Upper lobe of right lung (tissue), 1 donor: Measurements from ENCODE around the gene GDPD2. TPM values are rescaled to one million over a fixed set of nuclear protein-coding genes. Genes with fewer than 3 reads are reported as not detected.

Experiments
- ATAC-seq: fragments of 200-7000 bp; cut with Tn5 transposase; one replicate; pipeline ENCODE4 v1.9.1; 2020; ENCODE audit warnings: mild to moderate bottlenecking, moderate library complexity
- DNase-seq: peaks from one replicate; pipeline ENCODE4 v3.0.0-alpha.2; 2020
- H3K27ac ChIP-seq: fragments of 200-600 bp; one replicate; pipeline ENCODE4 v1.8.0; 2022
- H3K27me3 ChIP-seq: fragments of 200-600 bp; one replicate; pipeline ENCODE4 v1.8.0; 2022; ENCODE audit warnings: mild to moderate bottlenecking
- H3K36me3 ChIP-seq: fragments of 200-600 bp; one replicate; pipeline ENCODE4 v1.8.0; 2022
- H3K4me1 ChIP-seq: fragments of 200-600 bp; one replicate; pipeline ENCODE4 v1.8.0; 2022
- H3K4me3 ChIP-seq: fragments of 200-600 bp; one replicate; pipeline ENCODE4 v1.8.0; 2022; ENCODE audit warnings: mild to moderate bottlenecking
- H3K9me3 ChIP-seq: fragments of 200-600 bp; one replicate; pipeline ENCODE4 v1.8.0; 2022
- CTCF ChIP-seq: fragments of 200-600 bp; IDR thresholded peaks from one replicate; pipeline ENCODE4 v1.8.0; 2022; ENCODE audit warnings: antibody characterized with exemption
- intact Hi-C: fragments of 100-400 bp; cut with DNase I; formaldehyde crosslinking; loops from one replicate; pipeline ENCODE4 v1.11.0; 2022
- total RNA-seq: library from RNA; stranded (reverse); fragmentation: NEBNext Ultra II Directional; extraction: Animal tissue kit (Norgen Biotek cat#: 25700); gene quantifications from one replicate; pipeline ENCODE4 v1.2.1, GENCODE V29; 2021
- donor health status: DM: no; HTN: yes; CAD: no; lungs with severe emphysema.

Gene GDPD2
- total RNA-seq, 1 donor from 2014 or later, result not detected

- ATAC-seq (no peak), DNase-seq (no peak)
- Histone ChIP-seq H3K27ac (no peak overlapping the region), H3K4me1 (peaks cover 20% of the 10 kb centered on the region), H3K4me3 (no peak overlapping the region), H3K9me3 (no peaks in the 10 kb centered on the region), H3K27me3 (no peaks in the 10 kb centered on the region), H3K36me3 (no peaks in the 10 kb centered on the region)
- intact Hi-C loops, result no loop called here
- TF ChIP-seq CTCF, result no peak
Observed at GRCh38 chrX:70482300-70482699, 59.2 kb downstream of the GDPD2 start.

Other genes starting within 250 kb of the GDPD2 start
- gene DGAT2L6, start 245.8 kb upstream of the GDPD2 start, total RNA-seq, result not detected
- not detected for gene AWAT1, start 188.7 kb upstream of the GDPD2 start, total RNA-seq
- gene P2RY4, start 163.1 kb upstream of the GDPD2 start, total RNA-seq, result 0.23 TPM
- not detected for gene ARR3, start 155.0 kb upstream of the GDPD2 start, total RNA-seq
- not detected for gene RAB41, start 141.1 kb upstream of the GDPD2 start, total RNA-seq
- 23.6 TPM for gene PDZD11, start 133.4 kb upstream of the GDPD2 start, total RNA-seq
- gene KIF4A, start 133.2 kb upstream of the GDPD2 start, total RNA-seq, result 0.75 TPM
- gene DLG3, start 21.5 kb downstream of the GDPD2 start, total RNA-seq, result 24.4 TPM